Fibroblast of mammary gland (primary cell): ENCODE data around the gene ERFE.
A peak's percentile ranks its signal among the peaks of the same experiment; 100 is the strongest.
"Not testable (repeated sequence)": the region's sequence is repeated elsewhere in the genome, so short reads cannot be mapped to it uniquely, and the experiment has no call there.

Source experiments
- DNase-seq: peaks from one replicate; pipeline ENCODE4 v3.0.0-alpha.2; 2010; ENCODE audit warnings: low read depth
- H3K4me3 ChIP-seq: 2 replicates; pipeline ENCODE4 v1.5.1; 2011; ENCODE audit warnings: low read depth, mild to moderate bottlenecking, low read length, moderate library complexity; ENCODE audit not compliant: control insufficient read depth
- CTCF ChIP-seq: conservative IDR thresholded peaks from 2 replicates; pipeline ENCODE4 v1.5.1; 2011; ENCODE audit warnings: low read depth, low read length, inconsistent platforms; ENCODE audit not compliant: control insufficient read depth, insufficient read depth

The ERFE gene

DNA sequence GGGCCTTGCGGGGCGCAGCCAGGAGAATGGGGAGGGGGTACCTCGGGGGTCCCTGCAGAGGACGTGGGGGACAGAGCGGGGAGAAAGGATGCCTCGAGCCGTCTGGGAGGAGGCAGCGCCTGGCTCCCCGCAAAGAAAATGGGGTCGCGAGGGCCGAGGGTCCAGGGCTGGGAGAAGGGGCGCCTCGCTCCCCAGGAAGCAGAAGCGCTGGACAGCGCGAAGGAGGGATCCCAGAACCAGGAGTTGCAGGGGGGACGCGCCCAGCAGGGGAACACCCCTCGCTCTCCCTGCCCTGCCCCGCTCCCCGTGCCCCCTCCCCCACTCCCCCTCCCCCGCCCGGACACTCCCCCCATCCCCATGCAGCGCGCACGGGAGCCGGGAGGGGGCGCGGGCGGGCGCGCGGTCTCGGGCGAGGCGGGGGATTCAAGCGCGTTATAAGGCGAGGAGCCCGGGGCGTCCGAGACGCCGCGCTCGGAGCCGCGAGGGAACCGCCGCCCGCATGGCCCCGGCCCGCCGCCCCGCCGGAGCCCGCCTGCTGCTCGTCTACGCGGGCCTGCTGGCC, at the start of gene ERFE:
TSS of gene ERFE (plus strand) at position 462 of the 562 bp plus-strand sequence. CDS start at position 500, 38 bp downstream.
- H3K4me3 ChIP-seq, result peak within 1 kb of the TSS; percentile 38
- no peak for DNase-seq

GRCh38 chr2:238113611-238114010, 45.2 kb upstream of the ERFE start:
- no peak for DNase-seq
- no peak overlapping the region for H3K4me3 ChIP-seq
- no peak for TF ChIP-seq CTCF

More for the DNA sequence above, at the start of gene ERFE:
- no peak for TF ChIP-seq CTCF

- no peak for TF ChIP-seq CTCF
- DNase-seq, result no peak
Measured at GRCh38 chr2:238114331-238114841, 44.4 kb upstream of the ERFE start.

GRCh38 chr2:238114851-238115660, 43.7 kb upstream of the ERFE start:
- H3K4me3 ChIP-seq, result no peak overlapping the region
- TF ChIP-seq CTCF, result no peak

More at GRCh38 chr2:238114331-238114841, 44.4 kb upstream of the ERFE start:
- H3K4me3 ChIP-seq, result no peak overlapping the region

DNA sequence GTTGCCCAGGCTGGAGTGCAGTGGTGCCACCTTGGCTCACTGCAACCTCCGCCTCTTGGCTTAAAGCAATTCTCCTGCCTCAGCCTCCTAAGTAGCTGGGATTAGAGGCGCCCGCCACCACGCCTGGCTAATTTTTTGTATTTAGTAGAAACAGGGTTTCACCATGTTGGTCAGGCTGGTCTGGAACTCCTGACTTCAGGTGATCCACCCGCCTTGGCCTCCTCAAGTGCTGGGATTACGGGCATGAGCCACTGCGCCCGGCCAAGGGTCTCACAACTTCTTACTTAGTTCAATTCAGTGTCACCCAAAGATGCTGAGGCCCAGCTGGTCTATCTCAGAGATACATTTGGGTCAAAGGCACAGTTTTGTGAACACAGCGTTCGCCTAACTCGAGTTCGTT, 43.1 kb upstream of the ERFE start:
- not testable (repeated sequence) for DNase-seq, H3K4me3 ChIP-seq

More at GRCh38 chr2:238114851-238115660, 43.7 kb upstream of the ERFE start:
- DNase-seq, result no peak

DNA sequence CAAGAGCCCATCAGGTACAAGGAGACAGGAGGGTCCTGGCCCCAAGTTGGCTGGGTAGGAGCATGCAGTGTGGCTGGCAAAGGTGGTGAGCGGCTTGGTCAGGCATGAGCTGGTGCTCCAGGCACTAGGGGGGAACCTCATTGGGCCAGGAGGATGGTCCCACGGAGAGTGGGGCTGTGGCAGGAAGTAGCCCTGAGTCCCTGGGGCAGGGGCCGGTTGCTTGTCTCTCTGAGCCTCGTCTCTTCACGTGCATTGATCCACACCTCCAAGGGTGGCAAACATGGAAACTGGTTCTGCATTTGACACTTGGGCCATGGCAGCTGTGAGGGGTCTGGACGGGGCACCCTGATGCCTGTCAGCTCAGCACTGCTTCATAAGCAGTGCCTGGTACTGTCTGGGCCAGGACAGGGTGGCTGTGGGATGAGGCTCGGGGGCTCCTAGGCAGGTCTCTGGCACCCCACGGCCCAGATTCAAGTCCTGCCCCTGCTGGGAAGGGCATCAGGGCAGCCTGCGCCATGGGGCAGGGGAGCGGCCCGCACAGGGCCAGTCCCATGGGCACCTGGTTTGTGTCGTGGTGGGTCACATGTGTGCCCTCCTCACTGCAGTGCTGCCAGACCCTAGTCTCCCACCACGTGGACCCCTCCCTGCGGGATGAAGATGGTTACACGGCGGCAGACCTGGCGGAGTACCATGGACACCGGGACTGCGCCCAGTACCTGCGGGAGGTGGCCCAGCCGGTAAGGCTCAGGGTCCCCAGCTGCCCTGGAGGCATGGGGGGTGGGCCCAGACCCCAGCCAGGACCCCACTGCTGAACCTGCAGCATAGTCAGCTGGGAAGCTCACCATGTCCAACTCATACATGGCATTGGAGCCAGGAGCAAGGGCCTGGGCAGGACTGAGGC, 42.2 kb upstream of the ERFE start:
- DNase-seq, result no peak
- TF ChIP-seq CTCF, result no peak
- no peak overlapping the region for H3K4me3 ChIP-seq
